Measurements from ENCODE around the gene ADK. TPM values are rescaled to one million over a fixed set of nuclear protein-coding genes. Genes with fewer than 3 reads are reported as not detected.

ADK gene
- total RNA-seq, 1 donor from 2014 or later, result 64.5 TPM

GRCh38 chr10:74755273-74755672, 604.3 kb downstream of the ADK start:
- no peak for DNase-seq (ENCODE audit: low spot score)
- intact Hi-C loops (cut with micrococcal nuclease), result no loop called here
- Mint-ChIP-seq H3K27me3 (ENCODE audit: low read depth) (peaks cover 3% of the 10 kb centered on the region), H3K36me3 (ENCODE audit: low read depth) (no peaks in the 10 kb centered on the region), H3K4me1 (ENCODE audit: low read depth) (peaks cover 20% of the 10 kb centered on the region), H3K27ac (no peak overlapping the region), H3K4me3 (ENCODE audit: low read depth) (no peak overlapping the region), H3K9me3 (no peaks in the 10 kb centered on the region)

Other genes starting within 250 kb of the ADK start
- gene PLAU, start 240.1 kb upstream of the ADK start, total RNA-seq, result 1.7 and 1.8 TPM in 2 replicates
- 24.4 TPM in 2 replicates for gene VCL, start 153.1 kb upstream of the ADK start, total RNA-seq
- 46.0 and 46.9 TPM in 2 replicates for gene AP3M1, start 393 bp upstream of the ADK start, total RNA-seq

Data from activated T-helper 2 cell treated with anti-CD3 and anti-CD28 coated beads, Interferon-gamma antibody, Interleukin-2, Interleukin-4, amounts not matched to agents 10 μg/mL and 5 μg/mL and 100 μg/mL, durations not matched to agents 14 hours and 24 hours and 36 hours (primary cell).